GM18520 (cell line): ENCODE results near the gene DMD.
"Not testable (repeated sequence)": the region's sequence is repeated elsewhere in the genome, so short reads cannot be mapped to it uniquely, and the experiment has no call there.

Source experiments
- ATAC-seq: cut with Tn5 transposase; IDR thresholded peaks from one replicate; pipeline ENCODE4 v1.9.1; 2021; ENCODE audit not compliant: unreplicated experiment

DMD gene

GRCh38 chrX:32116047-32116446 is 1095.3 kb downstream of the DMD start:
- no peak for ATAC-seq

GRCh38 chrX:32087663-32088062 is 1123.7 kb downstream of the DMD start:
- ATAC-seq: no peak

DNA sequence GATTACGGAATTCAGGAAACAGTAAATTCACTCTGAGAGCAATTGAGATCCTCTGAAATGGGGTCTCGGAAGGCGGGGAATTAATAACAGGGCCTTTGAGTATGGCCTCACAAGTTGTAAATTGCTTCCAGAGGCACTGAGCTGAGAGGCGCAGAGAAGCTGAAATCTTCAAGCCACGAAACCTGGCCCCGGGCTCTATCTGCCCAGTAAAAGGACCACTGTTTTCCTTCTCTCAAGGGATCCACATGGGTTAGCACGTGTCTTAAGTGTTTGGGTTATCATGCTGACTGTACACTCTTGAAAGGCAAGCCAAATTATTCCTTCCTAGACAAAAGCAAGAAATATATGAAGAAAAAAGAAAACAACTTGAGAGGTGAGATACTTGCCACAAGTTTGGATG is 1126.6 kb downstream of the DMD start:
- no peak for ATAC-seq

DNA sequence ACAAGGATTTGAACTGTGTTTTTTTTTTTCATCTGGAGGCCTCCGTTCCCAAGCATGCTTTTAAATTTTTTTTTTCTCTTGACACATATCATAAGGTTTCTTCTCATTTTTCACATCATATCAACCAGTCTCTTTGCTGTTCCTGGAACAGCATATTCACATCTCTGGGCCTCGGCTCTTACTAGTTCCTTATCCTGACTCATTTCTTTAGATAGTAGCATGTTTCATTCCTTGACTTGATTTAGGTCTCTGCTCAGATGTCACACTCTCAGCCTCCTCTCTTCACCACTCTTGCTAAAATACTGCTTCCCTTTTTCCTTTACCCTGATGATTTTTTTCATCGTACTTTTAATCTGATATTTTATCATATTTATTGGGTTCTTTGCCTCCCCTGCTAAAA is 1163.1 kb downstream of the DMD start:
- no peak for ATAC-seq

- ATAC-seq: no peak
Observed at GRCh38 chrX:32045149-32045548, 1166.2 kb downstream of the DMD start.

- ATAC-seq: no peak
Observed at GRCh38 chrX:32041181-32041580, 1170.2 kb downstream of the DMD start.

- ATAC-seq: no peak
Observed at GRCh38 chrX:32026772-32027171, 1184.6 kb downstream of the DMD start.

DNA sequence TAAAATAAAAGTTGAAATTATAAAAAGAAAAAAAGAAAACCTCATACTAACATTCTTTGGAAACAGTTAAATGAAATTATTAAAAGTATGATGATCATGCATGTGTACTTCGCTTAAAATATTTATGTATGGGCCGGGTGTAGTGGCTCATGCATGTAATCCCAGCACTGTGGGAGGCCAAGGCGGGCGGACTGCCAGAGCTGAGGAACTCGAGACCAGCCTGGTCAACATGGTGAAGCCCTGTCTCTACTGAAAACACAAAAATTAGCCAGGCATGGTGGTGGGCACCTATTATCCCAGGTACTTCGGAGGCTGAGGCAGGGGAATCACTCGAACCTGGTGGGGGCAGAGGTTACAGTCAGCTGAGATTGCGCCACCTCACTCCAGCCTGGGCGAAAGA is 1187.3 kb downstream of the DMD start:
- no peak for ATAC-seq

- ATAC-seq: no peak
Observed at GRCh38 chrX:32016195-32016594, 1195.2 kb downstream of the DMD start.

GRCh38 chrX:32010948-32011347 is 1200.4 kb downstream of the DMD start:
- no peak for ATAC-seq

- no peak for ATAC-seq
Observed at GRCh38 chrX:32010212-32010611, 1201.1 kb downstream of the DMD start.

GRCh38 chrX:31993637-31994036 is 1217.7 kb downstream of the DMD start:
- no peak for ATAC-seq

GRCh38 chrX:31988975-31989374 is 1222.4 kb downstream of the DMD start:
- no peak for ATAC-seq

GRCh38 chrX:31981546-31982062 is 1229.7 kb downstream of the DMD start:
- ATAC-seq: no peak

GRCh38 chrX:31969714-31970113 is 1241.6 kb downstream of the DMD start:
- no peak for ATAC-seq

DNA sequence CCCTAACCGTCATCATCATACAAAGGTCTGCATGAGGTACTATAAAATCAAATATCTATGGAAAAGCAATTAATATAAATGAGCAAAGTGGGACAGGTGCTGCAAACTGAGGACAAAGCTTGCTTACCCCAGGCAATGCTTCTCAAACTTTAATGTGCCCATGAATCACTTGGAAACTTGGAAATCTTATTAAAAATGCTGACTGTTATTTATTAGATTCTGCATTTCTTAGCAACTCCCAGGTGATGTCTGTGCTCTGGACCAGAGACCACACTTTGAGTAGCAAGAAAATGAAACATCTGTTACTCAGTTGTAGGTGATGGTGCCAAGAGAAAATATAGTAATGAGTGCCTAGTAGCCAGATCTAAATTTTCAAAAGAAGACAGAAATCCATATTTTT is 1249.1 kb downstream of the DMD start:
- no peak for ATAC-seq

- no peak for ATAC-seq
Observed at GRCh38 chrX:31934842-31935370, 1276.4 kb downstream of the DMD start.

- ATAC-seq: no peak
Observed at GRCh38 chrX:31934015-31934414, 1277.3 kb downstream of the DMD start.

DNA sequence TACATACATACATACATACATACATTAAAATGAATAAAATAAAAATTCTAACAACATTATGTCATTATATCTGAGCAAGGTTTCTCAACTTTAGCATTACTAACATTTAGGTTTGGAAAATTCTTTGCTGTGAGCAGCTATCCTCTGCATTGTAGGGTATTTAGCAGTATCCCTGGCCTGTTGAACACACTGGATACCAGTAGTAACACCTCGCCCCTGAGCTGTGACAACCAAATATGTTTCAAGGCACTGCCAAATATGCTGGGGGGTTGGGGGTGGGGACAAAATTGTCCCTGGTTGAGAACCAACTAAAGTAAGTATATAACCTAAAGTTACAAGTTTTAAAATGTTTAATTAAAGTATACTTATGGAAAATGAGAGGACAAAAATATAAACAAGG is 1278.6 kb downstream of the DMD start:
- ATAC-seq: no peak

DNA sequence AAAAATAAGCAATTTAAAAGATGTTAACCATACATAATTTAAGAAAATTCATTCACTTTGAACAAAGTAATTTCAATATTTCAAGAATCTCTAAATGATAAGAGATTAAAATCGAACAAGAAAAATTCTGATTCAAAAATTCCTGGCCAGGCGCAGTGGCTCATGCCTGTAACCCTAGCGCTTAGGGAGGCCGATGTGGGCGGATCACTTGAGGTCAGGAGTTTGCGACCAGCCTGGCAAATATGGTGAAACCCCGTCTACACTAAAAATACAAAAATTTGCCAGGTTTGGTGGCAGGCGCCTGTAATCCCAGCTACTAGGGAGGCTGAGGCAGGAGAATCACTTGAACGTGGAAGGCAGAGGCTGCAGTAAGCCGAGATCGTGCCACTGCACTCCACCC is 1279.0 kb downstream of the DMD start:
- ATAC-seq: not testable (repeated sequence)

DNA sequence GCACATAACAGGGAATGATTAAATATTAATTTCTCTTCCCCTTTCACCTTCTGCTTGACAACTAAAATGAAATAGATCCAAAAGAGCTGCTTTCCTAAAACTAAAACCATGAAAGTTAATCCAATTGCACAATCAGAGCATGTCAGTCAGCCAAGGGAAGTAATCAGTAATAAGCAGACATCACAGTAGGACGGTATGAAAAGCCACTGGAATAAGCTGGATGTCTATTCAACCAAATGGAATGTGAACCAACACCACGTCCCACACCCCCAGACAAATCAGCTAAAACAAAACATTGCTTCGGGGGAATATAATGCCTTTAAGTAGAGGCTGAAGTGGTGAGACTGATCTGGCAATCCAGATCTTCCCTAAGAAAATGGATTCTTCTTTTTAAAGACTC is 1280.1 kb downstream of the DMD start:
- ATAC-seq: no peak

GRCh38 chrX:31929366-31929765 is 1282.0 kb downstream of the DMD start:
- no peak for ATAC-seq

DNA sequence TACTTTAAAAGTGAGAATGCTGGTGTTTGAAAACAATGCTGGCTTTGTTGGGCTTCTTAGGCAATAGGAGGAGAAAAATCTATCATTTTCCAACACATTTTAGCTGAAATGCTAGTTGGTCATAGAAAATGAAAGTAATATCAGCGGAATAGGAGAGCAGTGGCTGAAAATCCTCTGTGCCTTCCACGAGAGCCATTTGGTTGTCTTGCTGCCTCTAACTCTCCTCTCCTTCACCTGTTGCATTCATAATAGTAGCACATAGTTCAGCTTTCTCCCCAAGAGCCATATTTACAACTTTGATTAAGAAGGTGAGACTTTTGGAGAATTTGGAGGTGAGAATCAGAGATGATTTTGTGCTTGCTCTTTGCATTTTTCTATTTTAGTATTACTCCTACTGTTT is 1290.1 kb downstream of the DMD start:
- no peak for ATAC-seq
